Neuronal stem cell (in vitro differentiated cells): ENCODE data around the gene RUNX1.

Experiments used
- DNase-seq: peaks from one replicate; pipeline ENCODE4 v3.0.0-alpha.2; 2013; ENCODE audit warnings: low spot score
- H2AFZ ChIP-seq: one replicate; pipeline ENCODE4 v1.6.1; 2013; ENCODE audit warnings: mild to moderate bottlenecking, low read length, inconsistent platforms
- H2AK5ac ChIP-seq: 2 replicates; pipeline ENCODE4 v1.6.1; 2013; ENCODE audit warnings: low read depth, mild to moderate bottlenecking, inconsistent platforms, low read length, moderate library complexity, mixed read lengths
- H2BK120ac ChIP-seq: 2 replicates; pipeline ENCODE4 v1.6.1; 2013; ENCODE audit warnings: low read depth, mild to moderate bottlenecking, inconsistent platforms, low read length, moderate library complexity, mixed read lengths
- H2BK12ac ChIP-seq: one replicate; pipeline ENCODE4 v1.6.1; 2013; ENCODE audit warnings: low read length, inconsistent platforms
- H2BK15ac ChIP-seq: 2 replicates; pipeline ENCODE4 v1.6.1; 2013; ENCODE audit warnings: mild to moderate bottlenecking, low read length, inconsistent platforms, mixed read lengths
- H2BK5ac ChIP-seq: one replicate; pipeline ENCODE4 v1.6.1; 2013; ENCODE audit warnings: inconsistent platforms, mild to moderate bottlenecking, low read length, moderate library complexity
- H3K14ac ChIP-seq: one replicate; pipeline ENCODE4 v1.6.1; 2013; ENCODE audit warnings: low read length, inconsistent platforms
- H3K18ac ChIP-seq: 2 replicates; pipeline ENCODE4 v1.6.1; 2013; ENCODE audit warnings: low read length, inconsistent platforms
- H3K23ac ChIP-seq: 2 replicates; pipeline ENCODE4 v1.6.1; 2013; ENCODE audit warnings: low read depth, mild to moderate bottlenecking, mixed read lengths, low read length, inconsistent platforms; ENCODE audit not compliant: poor library complexity
- H3K27ac ChIP-seq: replicated peaks from 3 replicates; pipeline ENCODE4 v1.5.1; 2013; ENCODE audit warnings: low read length, inconsistent platforms
- H3K27me3 ChIP-seq, 3 experiments: 2 replicates each; pipeline ENCODE4 v1.6.1; 2013; ENCODE audit warnings: low read length in 3 of 3, mild to moderate bottlenecking in 2 of 3, inconsistent platforms in 1 of 3, low read depth in 1 of 3, mixed read lengths in 1 of 3, moderate library complexity in 1 of 3; ENCODE audit not compliant: control insufficient read depth in 3 of 3, insufficient read depth in 3 of 3
- H3K36me3 ChIP-seq, 2 donors: replicated peaks in 1 of 2; 2 replicates each; pipeline ENCODE4 v1.6.1; 2013; ENCODE audit warnings: low read length in 2 of 2; ENCODE audit not compliant: control insufficient read depth in 2 of 2, insufficient read depth in 2 of 2
- H3K4ac ChIP-seq: 2 replicates; pipeline ENCODE4 v1.6.1; 2013; ENCODE audit warnings: inconsistent platforms, mild to moderate bottlenecking, low read length, moderate library complexity
- H3K4me1 ChIP-seq, 2 donors: 1 replicate in 1 of 2; 2 replicates in 1 of 2; pipeline ENCODE4 v1.6.1; 2013; ENCODE audit warnings: low read length in 2 of 2, low read depth in 1 of 2; ENCODE audit not compliant: control insufficient read depth in 2 of 2, insufficient read depth in 1 of 2
- H3K4me2 ChIP-seq: one replicate; pipeline ENCODE4 v1.6.1; 2013; ENCODE audit warnings: mild to moderate bottlenecking, low read length, inconsistent platforms; ENCODE audit not compliant: insufficient read depth, poor library complexity, severe bottlenecking
- H3K4me3 ChIP-seq, 2 donors: 2 replicates each; pipeline ENCODE4 v1.5.1; 2013; ENCODE audit warnings: low read length in 2 of 2, mild to moderate bottlenecking in 2 of 2, inconsistent platforms in 1 of 2, moderate library complexity in 1 of 2
- H3K79me1 ChIP-seq: one replicate; pipeline ENCODE4 v1.6.1; 2013; ENCODE audit warnings: low read depth, mild to moderate bottlenecking, inconsistent platforms, low read length, moderate library complexity
- H3K9ac ChIP-seq: one replicate; pipeline ENCODE4 v1.6.1; 2013; ENCODE audit warnings: mild to moderate bottlenecking, low read depth, low read length, inconsistent platforms; ENCODE audit not compliant: poor library complexity
- H3K9me3 ChIP-seq, 2 donors: replicated peaks in 1 of 2; 2 replicates each; pipeline versions ENCODE3 to v1.6.1; 2013; ENCODE audit warnings: low read length in 2 of 2, mild to moderate bottlenecking in 2 of 2, inconsistent platforms in 1 of 2, low read depth in 1 of 2, mixed read lengths in 1 of 2, moderate library complexity in 1 of 2; ENCODE audit not compliant: control insufficient read depth in 2 of 2, insufficient read depth in 1 of 2
- H4K8ac ChIP-seq: one replicate; pipeline ENCODE4 v1.6.1; 2013; ENCODE audit warnings: low read depth, mild to moderate bottlenecking, inconsistent platforms, low read length, moderate library complexity
- H4K91ac ChIP-seq: one replicate; pipeline ENCODE4 v1.6.1; 2013; ENCODE audit warnings: low read length, low read depth, mild to moderate bottlenecking, inconsistent platforms; ENCODE audit not compliant: poor library complexity
- WGBS, 2 donors: extraction: QIAGEN DNeasy Blood & Tissue Kit; methylation state at CpG; one replicate each; pipeline ENCODE4 v1.1.7; 2013; ENCODE audit warnings: missing lambda C conversion rate in 2 of 2, mixed read lengths in 1 of 2; ENCODE audit not compliant: insufficient read length in 2 of 2, insufficient replicate concordance in 1 of 2; ENCODE audit errors: extremely low coverage in 2 of 2; 5-methylcytosine and 5-hydroxymethylcytosine counted together

RUNX1 gene

DNA sequence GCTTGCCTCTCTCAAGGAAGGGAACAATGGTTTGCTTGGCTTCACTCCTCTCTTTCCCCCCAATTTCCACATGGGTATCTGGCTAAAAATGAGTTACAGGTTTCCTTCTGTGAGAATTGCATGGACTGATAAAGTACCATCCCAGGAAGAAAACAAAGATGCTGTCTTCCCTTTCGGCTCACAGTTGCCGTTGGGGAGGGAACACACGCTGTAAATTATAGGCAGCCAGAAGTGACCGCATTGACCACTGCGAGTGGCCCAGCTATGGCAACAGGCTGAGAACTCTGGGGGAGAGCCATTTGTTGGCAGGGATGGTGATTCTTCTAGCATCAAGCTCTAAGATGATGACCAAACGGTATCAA is 2.9 kb downstream of the RUNX1 start:
- H2AFZ ChIP-seq = no peak overlapping the region
- H4K8ac ChIP-seq = no peak overlapping the region
- no peaks in the 10 kb centered on the region for H3K9me3 ChIP-seq
- H3K4me2 ChIP-seq = no peak overlapping the region
- WGBS, 2 donors = no CpG with 5 or more reads among the region's 6 CpGs
- H3K9ac ChIP-seq = no peak overlapping the region
- no peak overlapping the region for H3K14ac ChIP-seq
- H2BK15ac ChIP-seq = no peak overlapping the region
- no peaks in the 10 kb centered on the region for H3K36me3 ChIP-seq
- H3K27me3 ChIP-seq = peaks cover 0 to 3% (median 0%) of the 10 kb centered on the region in 3 experiments
- no peak overlapping the region for H3K18ac ChIP-seq
- H3K4ac ChIP-seq = no peak overlapping the region
- no peak overlapping the region for H4K91ac ChIP-seq
- H2BK12ac ChIP-seq = no peak overlapping the region
- H3K23ac ChIP-seq = no peak overlapping the region
- no peak overlapping the region for H3K4me3 ChIP-seq
- peaks cover 0 to 8% of the 10 kb centered on the region in 2 donors for H3K4me1 ChIP-seq
- no peaks in the 10 kb centered on the region for H3K79me1 ChIP-seq
- no peak overlapping the region for H2AK5ac ChIP-seq
- no peak overlapping the region for H3K27ac ChIP-seq
- no peak overlapping the region for H2BK5ac ChIP-seq
- no peak for DNase-seq
- H2BK120ac ChIP-seq = no peak overlapping the region

- Histone ChIP-seq H3K9ac (no peak overlapping the region), H3K18ac (no peak overlapping the region), H3K4me1 (peaks cover 0 to 8% of the 10 kb centered on the region in 2 donors), H2AK5ac (no peak overlapping the region), H4K8ac (no peak overlapping the region), H2BK15ac (no peak overlapping the region), H3K4me2 (no peak overlapping the region), H3K4ac (no peak overlapping the region), H3K9me3 (no peaks in the 10 kb centered on the region), H3K27me3 (peaks cover 0 to 3% (median 0%) of the 10 kb centered on the region in 3 experiments), H2BK12ac (no peak overlapping the region), H4K91ac (no peak overlapping the region), H3K79me1 (no peaks in the 10 kb centered on the region), H2BK120ac (no peak overlapping the region), H3K4me3 (peak overlapping the region in 1 of 2 donors; percentile 18), H3K14ac (no peak overlapping the region), H3K27ac (no peak overlapping the region), H2BK5ac (no peak overlapping the region), H3K23ac (no peak overlapping the region), H3K36me3 (no peaks in the 10 kb centered on the region), H2AFZ (no peak overlapping the region)
- WGBS, 2 donors = no CpG with 5 or more reads among the region's 17 CpGs
- DNase-seq = no peak
These were observed 3.4 kb downstream of the RUNX1 start for GRCh38 chr21:35045542-35046262.

DNA sequence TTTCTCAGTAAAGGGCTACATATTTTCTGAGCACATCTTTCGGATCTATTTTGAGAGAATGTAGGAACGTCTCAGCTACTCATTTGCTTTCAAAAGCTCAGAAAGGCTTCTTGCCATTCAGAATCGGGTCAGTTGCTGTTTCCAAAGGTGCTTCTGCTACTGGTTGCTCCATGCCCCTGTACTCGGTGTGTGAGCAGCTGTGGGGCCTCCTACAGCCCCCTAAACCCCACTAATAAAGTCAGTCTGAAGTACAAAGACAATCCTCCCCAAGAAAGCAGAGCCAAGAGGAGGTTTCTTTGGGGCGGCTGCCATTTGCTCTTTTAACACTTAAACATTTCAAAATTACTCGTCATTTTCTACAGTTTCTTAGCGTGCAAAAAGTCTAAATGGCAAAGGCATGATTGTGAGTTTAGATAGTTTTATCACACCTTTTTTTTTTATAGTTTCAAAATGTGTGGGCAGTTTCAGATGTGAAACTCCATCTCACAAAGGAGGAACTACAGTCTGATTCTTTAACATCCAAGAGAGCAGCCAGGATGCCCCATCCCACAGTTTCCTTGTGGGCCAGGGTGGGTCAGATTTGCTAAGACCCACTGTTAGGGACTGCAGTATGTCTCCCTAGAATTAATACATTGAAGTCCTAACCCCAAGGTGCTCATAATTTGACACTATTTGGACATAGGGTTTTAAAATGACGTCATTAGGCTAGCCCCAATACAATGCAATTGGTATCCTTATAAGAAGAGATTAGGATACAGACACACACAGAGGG is 4.1 kb downstream of the RUNX1 start:
- Histone ChIP-seq H3K4me1 (peaks cover 0 to 8% of the 10 kb centered on the region in 2 donors), H3K4ac (no peak overlapping the region), H3K23ac (no peak overlapping the region), H3K14ac (no peak overlapping the region), H3K9ac (no peak overlapping the region), H2BK5ac (no peak overlapping the region), H2BK120ac (no peak overlapping the region), H3K27me3 (no peaks in the 10 kb centered on the region), H4K8ac (no peak overlapping the region), H2BK12ac (no peak overlapping the region), H3K9me3 (no peaks in the 10 kb centered on the region), H3K27ac (no peak overlapping the region), H2AK5ac (no peak overlapping the region), H4K91ac (no peak overlapping the region), H3K4me3 (no peak overlapping the region), H3K36me3 (no peaks in the 10 kb centered on the region), H3K4me2 (no peak overlapping the region), H3K18ac (no peak overlapping the region), H3K79me1 (no peaks in the 10 kb centered on the region), H2AFZ (no peak overlapping the region), H2BK15ac (no peak overlapping the region)
- WGBS, 2 donors = no CpG with 5 or more reads among the region's 8 CpGs
- no peak for DNase-seq

- Histone ChIP-seq H3K4me2 (no peak overlapping the region), H2BK5ac (no peak overlapping the region), H4K8ac (no peak overlapping the region), H3K9ac (no peak overlapping the region), H3K36me3 (no peaks in the 10 kb centered on the region), H2AK5ac (no peak overlapping the region), H3K79me1 (no peaks in the 10 kb centered on the region), H3K14ac (no peak overlapping the region), H3K23ac (no peak overlapping the region), H3K4me1 (peaks cover 0 to 8% of the 10 kb centered on the region in 2 donors), H3K27me3 (no peaks in the 10 kb centered on the region), H2BK120ac (no peak overlapping the region), H2AFZ (no peak overlapping the region), H3K27ac (no peak overlapping the region), H4K91ac (no peak overlapping the region), H3K4ac (no peak overlapping the region), H2BK15ac (no peak overlapping the region), H3K18ac (no peak overlapping the region), H3K4me3 (no peak overlapping the region), H2BK12ac (no peak overlapping the region), H3K9me3 (no peaks in the 10 kb centered on the region)
- DNase-seq = no peak
- WGBS, 2 donors = no CpG with 5 or more reads among the region's 3 CpGs
These were observed 5.0 kb downstream of the RUNX1 start for GRCh38 chr21:35044128-35044527.
